ENCODE results near the gene LDLRAD3.

Gene LDLRAD3

GRCh38 chr11:36264011-36264972 lies 320.4 kb downstream of the LDLRAD3 start (continued):
- TF ChIP-seq POU6F1 (CRISPR knock-in tag; IDR thresholded peaks at IDR 0.05; ENCODE audit: borderline replicate concordance, low read depth) (no peak), SNAI2 (CRISPR knock-in tag; IDR thresholded peaks at IDR 0.05) (no peak)

GRCh38 chr11:36264973-36265344 lies 321.1 kb downstream of the LDLRAD3 start:
- TF ChIP-seq RARB (CRISPR knock-in tag; IDR thresholded peaks at IDR 0.05) = no peak
- TF ChIP-seq ZNF8 (CRISPR knock-in tag; IDR thresholded peaks at IDR 0.05) = no peak
- TF ChIP-seq, protein P1, sequence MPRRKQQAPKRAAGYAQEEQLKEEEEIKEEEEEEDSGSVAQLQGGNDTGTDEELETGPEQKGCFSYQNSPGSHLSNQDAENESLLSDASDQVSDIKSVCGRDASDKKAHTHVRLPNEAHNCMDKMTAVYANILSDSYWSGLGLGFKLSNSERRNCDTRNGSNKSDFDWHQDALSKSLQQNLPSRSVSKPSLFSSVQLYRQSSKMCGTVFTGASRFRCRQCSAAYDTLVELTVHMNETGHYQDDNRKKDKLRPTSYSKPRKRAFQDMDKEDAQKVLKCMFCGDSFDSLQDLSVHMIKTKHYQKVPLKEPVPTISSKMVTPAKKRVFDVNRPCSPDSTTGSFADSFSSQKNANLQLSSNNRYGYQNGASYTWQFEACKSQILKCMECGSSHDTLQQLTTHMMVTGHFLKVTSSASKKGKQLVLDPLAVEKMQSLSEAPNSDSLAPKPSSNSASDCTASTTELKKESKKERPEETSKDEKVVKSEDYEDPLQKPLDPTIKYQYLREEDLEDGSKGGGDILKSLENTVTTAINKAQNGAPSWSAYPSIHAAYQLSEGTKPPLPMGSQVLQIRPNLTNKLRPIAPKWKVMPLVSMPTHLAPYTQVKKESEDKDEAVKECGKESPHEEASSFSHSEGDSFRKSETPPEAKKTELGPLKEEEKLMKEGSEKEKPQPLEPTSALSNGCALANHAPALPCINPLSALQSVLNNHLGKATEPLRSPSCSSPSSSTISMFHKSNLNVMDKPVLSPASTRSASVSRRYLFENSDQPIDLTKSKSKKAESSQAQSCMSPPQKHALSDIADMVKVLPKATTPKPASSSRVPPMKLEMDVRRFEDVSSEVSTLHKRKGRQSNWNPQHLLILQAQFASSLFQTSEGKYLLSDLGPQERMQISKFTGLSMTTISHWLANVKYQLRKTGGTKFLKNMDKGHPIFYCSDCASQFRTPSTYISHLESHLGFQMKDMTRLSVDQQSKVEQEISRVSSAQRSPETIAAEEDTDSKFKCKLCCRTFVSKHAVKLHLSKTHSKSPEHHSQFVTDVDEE (CRISPR knock-in tag; IDR thresholded peaks at IDR 0.05) = no peak
- TF ChIP-seq, protein P2, sequence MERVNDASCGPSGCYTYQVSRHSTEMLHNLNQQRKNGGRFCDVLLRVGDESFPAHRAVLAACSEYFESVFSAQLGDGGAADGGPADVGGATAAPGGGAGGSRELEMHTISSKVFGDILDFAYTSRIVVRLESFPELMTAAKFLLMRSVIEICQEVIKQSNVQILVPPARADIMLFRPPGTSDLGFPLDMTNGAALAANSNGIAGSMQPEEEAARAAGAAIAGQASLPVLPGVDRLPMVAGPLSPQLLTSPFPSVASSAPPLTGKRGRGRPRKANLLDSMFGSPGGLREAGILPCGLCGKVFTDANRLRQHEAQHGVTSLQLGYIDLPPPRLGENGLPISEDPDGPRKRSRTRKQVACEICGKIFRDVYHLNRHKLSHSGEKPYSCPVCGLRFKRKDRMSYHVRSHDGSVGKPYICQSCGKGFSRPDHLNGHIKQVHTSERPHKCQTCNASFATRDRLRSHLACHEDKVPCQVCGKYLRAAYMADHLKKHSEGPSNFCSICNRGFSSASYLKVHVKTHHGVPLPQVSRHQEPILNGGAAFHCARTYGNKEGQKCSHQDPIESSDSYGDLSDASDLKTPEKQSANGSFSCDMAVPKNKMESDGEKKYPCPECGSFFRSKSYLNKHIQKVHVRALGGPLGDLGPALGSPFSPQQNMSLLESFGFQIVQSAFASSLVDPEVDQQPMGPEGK (CRISPR knock-in tag; IDR thresholded peaks at IDR 0.05; ENCODE audit: borderline replicate concordance) = no peak
- TF ChIP-seq CSRNP3 (CRISPR knock-in tag; IDR thresholded peaks at IDR 0.05) = no peak
- TF ChIP-seq BACH2 (CRISPR knock-in tag; IDR thresholded peaks at IDR 0.05; ENCODE audit: borderline replicate concordance) = no peak
- TF ChIP-seq, protein P3, sequence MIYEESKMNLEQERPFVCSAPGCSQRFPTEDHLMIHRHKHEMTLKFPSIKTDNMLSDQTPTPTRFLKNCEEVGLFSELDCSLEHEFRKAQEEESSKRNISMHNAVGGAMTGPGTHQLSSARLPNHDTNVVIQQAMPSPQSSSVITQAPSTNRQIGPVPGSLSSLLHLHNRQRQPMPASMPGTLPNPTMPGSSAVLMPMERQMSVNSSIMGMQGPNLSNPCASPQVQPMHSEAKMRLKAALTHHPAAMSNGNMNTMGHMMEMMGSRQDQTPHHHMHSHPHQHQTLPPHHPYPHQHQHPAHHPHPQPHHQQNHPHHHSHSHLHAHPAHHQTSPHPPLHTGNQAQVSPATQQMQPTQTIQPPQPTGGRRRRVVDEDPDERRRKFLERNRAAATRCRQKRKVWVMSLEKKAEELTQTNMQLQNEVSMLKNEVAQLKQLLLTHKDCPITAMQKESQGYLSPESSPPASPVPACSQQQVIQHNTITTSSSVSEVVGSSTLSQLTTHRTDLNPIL (CRISPR knock-in tag; IDR thresholded peaks at IDR 0.05; ENCODE audit: low read depth) = no peak
- no peak for TF ChIP-seq PPARA (CRISPR knock-in tag; IDR thresholded peaks at IDR 0.05; ENCODE audit: borderline replicate concordance)
- TF ChIP-seq SNAI2 (CRISPR knock-in tag; IDR thresholded peaks at IDR 0.05) = no peak
- no peak for TF ChIP-seq ARNTL (CRISPR knock-in tag; IDR thresholded peaks at IDR 0.05; ENCODE audit: borderline replicate concordance, low read depth)
- TF ChIP-seq CSDC2 (CRISPR knock-in tag; IDR thresholded peaks at IDR 0.05) = no peak
- TF ChIP-seq GLIS3 (CRISPR knock-in tag; IDR thresholded peaks at IDR 0.05) = no peak
- TF ChIP-seq ESRRG (CRISPR knock-in tag; IDR thresholded peaks at IDR 0.05) = no peak

DNA sequence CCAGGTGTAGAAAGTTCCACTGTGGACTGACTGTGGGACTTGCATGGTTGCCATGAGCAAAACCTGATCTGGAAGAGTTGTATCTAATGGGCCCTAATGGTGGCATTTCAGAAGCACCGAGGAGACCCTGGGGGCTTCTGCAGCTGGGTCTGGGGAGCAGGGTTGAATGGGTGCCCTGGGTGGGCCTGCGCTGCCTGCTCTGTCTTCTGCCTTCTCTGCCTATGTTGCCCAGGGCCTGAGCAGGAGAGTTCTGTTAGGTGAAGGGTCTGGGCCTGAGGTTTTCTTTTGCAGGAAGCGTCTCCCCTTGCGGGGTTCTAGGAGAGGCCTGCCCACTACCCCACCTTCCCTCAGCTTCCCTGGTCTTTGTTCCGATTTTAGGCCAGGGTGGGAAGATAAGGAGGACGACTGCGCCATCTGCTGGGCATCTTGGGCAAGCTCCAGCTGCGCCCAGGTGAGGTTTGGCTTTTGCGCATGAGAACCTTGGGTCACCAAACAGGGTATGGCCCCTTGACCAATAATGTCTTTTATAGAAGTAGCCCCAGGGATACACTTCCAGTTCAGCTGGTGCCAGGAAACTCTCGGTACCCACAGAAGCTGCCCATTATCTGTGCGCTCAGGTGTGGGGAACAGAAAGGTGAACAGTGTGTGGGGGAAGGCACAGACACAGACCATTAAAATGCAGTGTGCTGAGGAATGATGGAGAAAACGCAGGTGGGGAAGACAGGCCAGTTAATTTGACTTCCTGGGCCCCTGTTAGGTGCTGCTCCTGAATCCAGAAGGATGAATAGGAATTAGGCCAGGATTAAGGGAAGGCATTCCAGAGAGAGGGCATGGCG lies 322.1 kb downstream of the LDLRAD3 start:
- TF ChIP-seq CSDC2 (CRISPR knock-in tag; IDR thresholded peaks at IDR 0.05) = no peak
- TF ChIP-seq, protein P3 (CRISPR knock-in tag; IDR thresholded peaks at IDR 0.05; ENCODE audit: low read depth) = no peak
- TF ChIP-seq ZFP30 (CRISPR knock-in tag; IDR thresholded peaks at IDR 0.05) = no peak
- no peak for TF ChIP-seq TOX (CRISPR knock-in tag; IDR thresholded peaks at IDR 0.05; ENCODE audit: borderline replicate concordance)
- TF ChIP-seq ARNTL (CRISPR knock-in tag; IDR thresholded peaks at IDR 0.05; ENCODE audit: borderline replicate concordance, low read depth) = no peak
- no peak for TF ChIP-seq SNAI2 (CRISPR knock-in tag; IDR thresholded peaks at IDR 0.05)
- no peak for TF ChIP-seq ISL1 (CRISPR knock-in tag; IDR thresholded peaks at IDR 0.05)
- TF ChIP-seq ZNF8 (CRISPR knock-in tag; IDR thresholded peaks at IDR 0.05) = no peak
- TF ChIP-seq PPARA (CRISPR knock-in tag; IDR thresholded peaks at IDR 0.05; ENCODE audit: borderline replicate concordance) = no peak
- TF ChIP-seq BACH2 (CRISPR knock-in tag; IDR thresholded peaks at IDR 0.05; ENCODE audit: borderline replicate concordance) = no peak
- no peak for TF ChIP-seq ZC3H10 (CRISPR knock-in tag; IDR thresholded peaks at IDR 0.05)
- TF ChIP-seq ZNF70 (CRISPR knock-in tag; IDR thresholded peaks at IDR 0.05) = no peak
- peak; percentile 88 for ATAC-seq

More at GRCh38 chr11:36264973-36265344, 321.1 kb downstream of the LDLRAD3 start:
- no peak for ATAC-seq

Data from SK-N-SH treated with all-trans-retinoic acid at 6 μM for 48 hours (cell line).